NCI-H524 treated with DMSO at 0.1 percent for 48 hours (cell line): ENCODE measurements around the gene FBXW2.
"Not testable (repeated sequence)": the region's sequence is repeated elsewhere in the genome, so short reads cannot be mapped to it uniquely, and the experiment has no call there.

ENCODE experiments used
- DNase-seq: peaks from one replicate; lab custom pipeline; 2025; lab: John Stamatoyannopoulos, UW

FBXW2 gene

DNA sequence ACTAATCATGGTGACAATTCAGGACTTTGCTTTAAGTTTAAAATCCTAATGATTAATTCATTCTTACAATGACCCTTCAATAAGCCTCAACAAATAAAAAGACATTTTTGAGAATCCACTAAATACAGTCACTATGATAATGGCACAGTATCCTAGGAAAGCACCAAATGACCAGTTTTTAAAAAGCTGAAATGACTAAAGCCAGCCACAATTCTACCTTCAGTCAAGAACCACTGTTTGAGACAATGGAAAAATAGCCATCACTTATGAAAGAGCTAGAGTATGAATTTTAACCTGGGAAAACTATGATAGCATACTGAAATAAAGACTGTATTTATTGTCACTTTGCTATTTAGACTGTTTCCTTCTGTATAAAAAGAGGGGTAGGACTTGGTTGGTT lies 14.0 kb downstream of the FBXW2 start:
- no peak for DNase-seq

- no peak for DNase-seq
Observed at GRCh38 chr9:120778758-120779157, 14.5 kb downstream of the FBXW2 start.

GRCh38 chr9:120777229-120777628 lies 16.0 kb downstream of the FBXW2 start:
- no peak for DNase-seq

GRCh38 chr9:120776788-120777187 lies 16.4 kb downstream of the FBXW2 start:
- no peak for DNase-seq

GRCh38 chr9:120775859-120776258 lies 17.4 kb downstream of the FBXW2 start:
- no peak for DNase-seq

DNA sequence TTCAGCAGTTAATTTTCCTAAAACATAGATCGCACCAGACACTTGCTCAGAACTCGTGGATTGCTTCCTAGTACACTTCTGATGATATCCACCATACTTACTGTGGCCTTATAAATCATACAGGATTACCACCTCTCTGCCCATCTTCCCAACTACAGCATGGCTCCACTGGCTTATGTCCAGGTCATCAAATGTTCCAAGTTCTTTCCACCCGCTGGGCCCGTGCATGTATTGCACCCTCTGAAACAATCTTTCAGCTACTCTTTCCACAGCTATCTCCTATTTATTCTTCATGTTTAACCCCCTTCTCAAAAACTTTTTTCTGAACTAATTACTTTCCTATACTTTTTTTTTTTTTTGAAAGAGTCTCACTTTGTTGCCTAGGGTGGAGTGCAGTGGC lies 18.5 kb downstream of the FBXW2 start:
- no peak for DNase-seq

DNA sequence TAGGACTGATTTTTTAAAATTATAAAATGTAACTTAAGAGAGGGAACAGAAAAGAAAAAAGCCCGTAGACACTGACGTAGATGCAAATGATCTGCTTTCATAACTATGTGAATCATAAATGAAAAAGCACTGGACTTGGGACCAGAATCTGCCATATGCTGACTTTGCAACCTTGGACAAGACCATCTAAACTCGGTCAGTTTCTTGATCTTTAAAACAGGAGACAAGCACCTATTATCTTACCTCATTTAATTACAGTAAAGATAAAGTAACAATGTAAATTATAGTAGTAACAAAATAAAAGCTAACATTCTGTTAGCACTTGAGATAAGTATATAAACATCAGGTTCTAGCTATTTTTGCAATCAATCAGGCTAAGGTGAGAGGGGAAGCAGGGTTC lies 20.0 kb downstream of the FBXW2 start:
- no peak for DNase-seq

- DNase-seq, result no peak
Observed at GRCh38 chr9:120770931-120771330, 22.3 kb downstream of the FBXW2 start.

DNA sequence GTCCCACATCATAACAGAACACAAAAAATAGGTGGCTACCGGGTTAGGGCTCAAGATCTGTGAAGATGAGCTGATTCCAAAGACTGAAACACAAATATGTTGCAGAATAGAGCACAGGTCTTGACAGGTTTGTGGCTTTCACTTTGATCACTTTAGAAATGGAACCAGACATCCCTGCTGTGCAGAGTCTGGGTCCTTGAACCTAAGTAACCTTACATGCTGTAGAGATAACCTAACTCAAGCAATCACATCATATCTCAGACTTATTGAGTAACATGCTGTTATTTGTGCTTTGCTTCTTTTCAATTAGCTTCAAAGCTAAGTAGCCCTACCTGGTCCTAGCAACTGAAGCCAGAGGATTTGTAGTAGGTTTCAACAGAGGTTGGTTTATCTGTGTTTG lies 24.3 kb downstream of the FBXW2 start:
- DNase-seq, result no peak

- DNase-seq, result no peak
Observed at GRCh38 chr9:120768247-120768646, 25.0 kb downstream of the FBXW2 start.

- no peak for DNase-seq
Observed at GRCh38 chr9:120767451-120767850, 25.8 kb downstream of the FBXW2 start.

DNA sequence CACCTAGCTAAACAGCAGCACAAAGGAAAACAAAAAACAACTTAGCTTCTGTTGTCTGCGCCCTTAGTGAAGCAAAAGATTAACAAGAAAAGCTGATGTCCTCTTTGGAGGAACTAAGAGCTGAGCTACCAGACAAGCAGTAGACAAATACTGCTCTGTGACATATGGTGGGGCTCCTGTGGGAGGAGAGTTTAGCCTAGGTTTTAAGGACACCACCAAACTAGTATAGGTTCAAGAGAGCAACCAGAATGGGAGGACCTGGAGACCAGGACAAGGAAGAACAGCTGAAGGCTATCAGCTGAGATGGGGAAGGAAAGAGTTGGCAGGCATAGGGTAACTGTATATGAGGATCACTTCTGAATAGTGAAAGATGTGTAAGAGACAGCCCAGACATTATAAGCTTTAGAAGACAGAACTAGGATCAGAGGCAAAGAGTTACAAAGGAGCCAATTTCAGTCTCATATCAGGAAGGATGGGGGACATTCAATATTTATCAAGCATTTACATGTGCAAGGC lies 27.2 kb downstream of the FBXW2 start:
- DNase-seq, result no peak

GRCh38 chr9:120764476-120764875 lies 28.7 kb downstream of the FBXW2 start:
- no peak for DNase-seq

DNA sequence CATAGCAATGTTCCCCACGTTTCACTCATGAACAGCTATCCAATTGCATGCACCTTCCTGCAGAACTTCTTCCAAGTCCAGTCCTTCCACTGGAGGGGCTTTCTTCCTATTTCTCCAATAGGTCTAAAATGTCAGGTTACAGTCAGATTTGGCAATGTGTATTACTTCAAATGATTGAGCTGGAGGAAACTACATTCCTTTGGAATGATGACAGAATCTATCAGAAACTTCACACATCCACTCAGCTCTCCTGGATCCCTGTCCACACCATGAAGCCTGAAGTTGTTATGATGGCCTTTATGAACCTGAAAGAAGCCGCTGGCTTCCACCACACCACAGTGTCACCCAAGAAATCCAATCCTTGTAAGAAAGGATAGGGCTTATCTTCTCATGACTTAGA lies 32.2 kb downstream of the FBXW2 start:
- no peak for DNase-seq

- no peak for DNase-seq
Observed at GRCh38 chr9:120759755-120760400, 33.3 kb downstream of the FBXW2 start.

GRCh38 chr9:120758544-120758943 lies 34.7 kb downstream of the FBXW2 start:
- DNase-seq, result no peak

- no peak for DNase-seq
Observed at GRCh38 chr9:120757026-120757913, 35.9 kb downstream of the FBXW2 start.

DNA sequence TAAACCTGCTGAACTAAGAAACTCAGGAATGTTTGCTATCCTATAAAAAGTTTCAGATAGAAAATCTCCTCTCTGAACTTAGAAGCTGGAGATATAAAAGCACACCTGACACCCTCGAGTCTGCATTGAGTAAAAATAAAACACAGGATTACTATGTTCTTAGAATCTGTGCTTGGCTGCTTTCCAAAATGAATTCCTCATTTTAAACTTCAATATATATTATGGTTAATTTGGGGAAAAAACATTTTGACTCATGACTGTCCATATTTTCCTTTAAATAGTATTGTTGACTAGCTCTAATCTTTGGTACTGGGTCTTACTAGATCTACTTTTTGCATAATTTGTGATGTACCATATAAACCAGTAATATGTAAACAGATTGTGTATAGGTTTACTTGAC lies 36.7 kb downstream of the FBXW2 start:
- no peak for DNase-seq

DNA sequence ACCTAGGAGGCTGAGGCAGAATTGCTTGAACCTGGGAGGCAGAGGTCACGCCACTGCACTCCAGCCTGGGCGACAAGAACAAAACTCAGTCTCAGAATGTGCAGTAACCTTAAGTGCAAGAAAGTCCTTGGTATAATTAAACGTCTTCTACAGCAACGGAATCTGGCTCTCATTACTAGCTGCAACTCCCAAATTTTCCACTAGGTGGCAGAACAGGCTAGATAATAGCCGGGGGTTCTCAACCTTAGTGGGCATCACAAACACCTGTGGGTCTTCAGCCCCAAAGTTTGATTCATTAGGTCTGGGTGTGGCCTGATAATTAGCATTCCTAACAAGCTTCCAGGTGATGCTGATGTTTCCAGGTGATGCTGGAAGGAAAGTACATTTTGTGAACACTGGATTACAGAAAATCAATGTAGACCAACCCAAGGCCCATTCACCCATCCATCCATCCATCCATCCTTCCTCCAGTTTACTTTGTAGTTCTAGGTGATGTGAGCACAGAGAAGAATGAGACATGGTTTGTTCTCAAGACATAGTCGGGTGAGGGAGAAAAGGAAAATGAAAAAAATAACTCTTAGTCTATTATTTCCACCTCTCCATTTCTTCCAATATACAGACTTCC lies 37.3 kb downstream of the FBXW2 start:
- DNase-seq, result no peak

- no peak for DNase-seq
Observed at GRCh38 chr9:120755044-120755443, 38.2 kb downstream of the FBXW2 start.

DNA sequence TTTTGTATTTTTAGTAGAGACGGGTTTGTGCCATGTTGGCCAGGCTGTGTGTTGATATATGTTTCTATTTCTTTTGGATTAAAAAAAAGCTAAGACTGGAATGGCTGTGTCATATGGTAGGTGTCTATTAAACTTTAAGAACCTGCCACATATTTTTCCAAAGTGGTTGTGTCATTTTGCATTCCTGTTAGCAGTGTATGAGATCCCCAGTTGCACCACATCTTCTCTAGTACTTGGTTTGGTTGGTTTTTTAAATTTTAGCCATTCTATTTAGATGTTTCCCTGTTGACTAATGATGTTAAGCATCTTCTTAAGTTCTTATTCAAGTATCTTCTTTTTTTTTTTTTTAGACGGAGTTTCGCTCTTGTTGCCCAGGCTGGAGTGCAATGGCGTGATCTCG lies 42.8 kb downstream of the FBXW2 start:
- no peak for DNase-seq

DNA sequence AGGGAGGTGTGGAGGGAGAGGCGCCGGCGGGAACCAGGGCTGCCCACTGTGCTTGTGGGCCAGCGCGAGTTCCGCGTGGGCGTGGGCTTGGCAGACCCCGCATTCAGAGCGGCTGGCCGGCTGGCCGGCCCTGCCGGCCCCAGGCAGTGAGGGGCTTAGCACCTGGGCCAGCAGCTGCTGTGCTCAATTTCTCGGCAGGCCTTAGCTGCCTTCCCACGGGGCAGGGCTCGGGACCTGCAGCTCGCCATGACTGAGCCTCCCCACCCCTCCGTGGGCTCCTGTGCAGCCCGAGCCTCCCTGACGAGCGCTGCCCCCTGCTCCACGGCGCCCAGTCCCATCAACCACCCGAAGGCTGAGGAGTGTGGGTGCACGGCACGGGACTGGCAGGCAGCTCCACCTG lies 46.9 kb downstream of the FBXW2 start:
- DNase-seq, result not testable (repeated sequence)

DNA sequence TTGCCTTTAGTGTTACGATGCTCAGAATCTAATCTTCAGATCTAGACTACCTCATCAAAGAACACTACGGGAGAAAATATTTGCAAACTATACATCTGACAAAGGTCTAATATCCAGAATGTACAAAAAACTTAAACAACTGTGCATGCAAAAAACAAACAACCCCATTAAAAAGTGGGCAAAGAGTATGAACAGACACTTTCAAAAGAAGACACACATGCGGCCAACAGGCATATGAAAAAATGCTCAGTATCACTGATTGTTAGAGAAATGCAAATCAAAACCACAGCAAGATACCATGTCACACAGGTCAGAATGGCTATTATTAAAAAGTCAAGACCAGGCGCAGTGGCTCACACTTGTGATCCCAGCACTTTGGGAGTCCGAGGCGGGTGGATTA lies 47.9 kb downstream of the FBXW2 start:
- DNase-seq, result no peak
